H1 (cell line): Measurements from ENCODE around the gene CDKN2B-AS1. TPM values are rescaled to one million over a fixed set of nuclear protein-coding genes. Genes with fewer than 3 reads are reported as not detected.

Experiments used
- ATF2 ChIP-seq: IDR thresholded peaks from 2 replicates; pipeline ENCODE4 v1.6.1; 2012; ENCODE audit warnings: low read length, inconsistent platforms
- CEBPB ChIP-seq: IDR thresholded peaks from 2 replicates; pipeline ENCODE4 v1.6.1; 2012; ENCODE audit warnings: low read depth, low read length
- CREB1 ChIP-seq: IDR thresholded peaks from 2 replicates; pipeline ENCODE4 v1.6.1; 2012; ENCODE audit warnings: inconsistent platforms
- EGR1 ChIP-seq: IDR thresholded peaks from 2 replicates; pipeline ENCODE4 v1.6.1; 2011; ENCODE audit warnings: low read depth, low read length, borderline replicate concordance
- JUND ChIP-seq: IDR thresholded peaks from 2 replicates; pipeline ENCODE4 v1.6.1; 2011; ENCODE audit warnings: mild to moderate bottlenecking, improper control_type of control experiment, low read length
- KDM1A ChIP-seq: fragments of 200-600, 300-600 bp; sonication (generic); IDR thresholded peaks from 2 replicates; pipeline ENCODE4 v1.7.1; 2016; ENCODE audit warnings: mild to moderate bottlenecking, low read length, borderline replicate concordance
- RNF2 ChIP-seq: fragments of 200-900, 300-1000 bp; sonication (generic); IDR thresholded peaks from 2 replicates; pipeline ENCODE4 v1.7.1; 2016; ENCODE audit warnings: borderline replicate concordance, low read depth, mild to moderate bottlenecking, antibody characterized with exemption, low read length; ENCODE audit not compliant: poor library complexity, severe bottlenecking; ENCODE audit errors: missing control alignments
- polyA plus RNA-seq, 7 experiments: library from polyadenylated mRNA; depleted of rRNA in 3 of 7; stranded (reverse) in 5 of 7; unstranded in 2 of 7; fragments of >200 nt in 5 of 7; fragments of 200-250 nt in 2 of 7; gene quantifications; 1 replicate in 5 of 7; 2 replicates in 1 of 7; 4 replicates in 1 of 7; pipeline versions ENCODE4 v1.2.1 to v1.2.3, GENCODE V29; 2011 to 2013; ENCODE audit warnings: missing spikeins in 2 of 7, mixed read lengths in 2 of 7
- total RNA-seq: library from RNA; stranded (reverse); fragmentation: NEBNext Ultra II Directional; extraction: Animal tissue kit (Norgen Biotek cat#: 25700); gene quantifications from 2 replicates; pipeline ENCODE4 v1.2.1, GENCODE V29; 2021
- TF ChIP-seq, protein P1 (sequence below): fragments of 300-600 bp; sonication (generic); IDR thresholded peaks from 2 replicates; pipeline ENCODE4 v1.7.1; 2012; ENCODE audit warnings: low read length, moderate library complexity, mild to moderate bottlenecking, inconsistent platforms; ENCODE audit not compliant: insufficient replicate concordance
- TF ChIP-seq, protein P2 (sequence below): IDR thresholded peaks from 2 replicates; pipeline ENCODE4 v1.6.1; 2011; ENCODE audit warnings: low read depth, mild to moderate bottlenecking, low read length; ENCODE audit not compliant: insufficient read depth

Gene CDKN2B-AS1
- total and polyA plus RNA-seq, 2 of the 8 experiments (the other 6 are each of a cell fraction or from before 2014, with no cell fraction given): not detected

DNA sequence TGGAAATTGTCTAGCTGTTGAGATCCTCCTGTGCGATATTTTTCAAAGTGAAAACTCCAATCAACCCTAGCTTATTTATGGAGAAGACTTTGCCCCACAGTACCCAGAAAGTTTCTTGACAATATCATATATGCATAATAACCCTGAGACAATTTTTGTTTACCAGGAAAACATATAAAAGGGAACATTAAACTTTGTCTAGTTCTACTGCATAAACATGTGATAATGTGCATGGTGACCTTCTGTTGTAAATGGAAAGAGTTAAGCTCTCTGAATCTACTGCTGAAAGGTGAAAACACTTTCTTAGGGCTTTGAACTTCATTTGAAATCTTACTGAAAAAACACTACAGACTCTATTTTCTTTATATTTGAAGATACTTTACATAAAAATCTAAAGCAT is 46.8 kb downstream of the CDKN2B-AS1 start (continued):
- TF ChIP-seq, protein P1, sequence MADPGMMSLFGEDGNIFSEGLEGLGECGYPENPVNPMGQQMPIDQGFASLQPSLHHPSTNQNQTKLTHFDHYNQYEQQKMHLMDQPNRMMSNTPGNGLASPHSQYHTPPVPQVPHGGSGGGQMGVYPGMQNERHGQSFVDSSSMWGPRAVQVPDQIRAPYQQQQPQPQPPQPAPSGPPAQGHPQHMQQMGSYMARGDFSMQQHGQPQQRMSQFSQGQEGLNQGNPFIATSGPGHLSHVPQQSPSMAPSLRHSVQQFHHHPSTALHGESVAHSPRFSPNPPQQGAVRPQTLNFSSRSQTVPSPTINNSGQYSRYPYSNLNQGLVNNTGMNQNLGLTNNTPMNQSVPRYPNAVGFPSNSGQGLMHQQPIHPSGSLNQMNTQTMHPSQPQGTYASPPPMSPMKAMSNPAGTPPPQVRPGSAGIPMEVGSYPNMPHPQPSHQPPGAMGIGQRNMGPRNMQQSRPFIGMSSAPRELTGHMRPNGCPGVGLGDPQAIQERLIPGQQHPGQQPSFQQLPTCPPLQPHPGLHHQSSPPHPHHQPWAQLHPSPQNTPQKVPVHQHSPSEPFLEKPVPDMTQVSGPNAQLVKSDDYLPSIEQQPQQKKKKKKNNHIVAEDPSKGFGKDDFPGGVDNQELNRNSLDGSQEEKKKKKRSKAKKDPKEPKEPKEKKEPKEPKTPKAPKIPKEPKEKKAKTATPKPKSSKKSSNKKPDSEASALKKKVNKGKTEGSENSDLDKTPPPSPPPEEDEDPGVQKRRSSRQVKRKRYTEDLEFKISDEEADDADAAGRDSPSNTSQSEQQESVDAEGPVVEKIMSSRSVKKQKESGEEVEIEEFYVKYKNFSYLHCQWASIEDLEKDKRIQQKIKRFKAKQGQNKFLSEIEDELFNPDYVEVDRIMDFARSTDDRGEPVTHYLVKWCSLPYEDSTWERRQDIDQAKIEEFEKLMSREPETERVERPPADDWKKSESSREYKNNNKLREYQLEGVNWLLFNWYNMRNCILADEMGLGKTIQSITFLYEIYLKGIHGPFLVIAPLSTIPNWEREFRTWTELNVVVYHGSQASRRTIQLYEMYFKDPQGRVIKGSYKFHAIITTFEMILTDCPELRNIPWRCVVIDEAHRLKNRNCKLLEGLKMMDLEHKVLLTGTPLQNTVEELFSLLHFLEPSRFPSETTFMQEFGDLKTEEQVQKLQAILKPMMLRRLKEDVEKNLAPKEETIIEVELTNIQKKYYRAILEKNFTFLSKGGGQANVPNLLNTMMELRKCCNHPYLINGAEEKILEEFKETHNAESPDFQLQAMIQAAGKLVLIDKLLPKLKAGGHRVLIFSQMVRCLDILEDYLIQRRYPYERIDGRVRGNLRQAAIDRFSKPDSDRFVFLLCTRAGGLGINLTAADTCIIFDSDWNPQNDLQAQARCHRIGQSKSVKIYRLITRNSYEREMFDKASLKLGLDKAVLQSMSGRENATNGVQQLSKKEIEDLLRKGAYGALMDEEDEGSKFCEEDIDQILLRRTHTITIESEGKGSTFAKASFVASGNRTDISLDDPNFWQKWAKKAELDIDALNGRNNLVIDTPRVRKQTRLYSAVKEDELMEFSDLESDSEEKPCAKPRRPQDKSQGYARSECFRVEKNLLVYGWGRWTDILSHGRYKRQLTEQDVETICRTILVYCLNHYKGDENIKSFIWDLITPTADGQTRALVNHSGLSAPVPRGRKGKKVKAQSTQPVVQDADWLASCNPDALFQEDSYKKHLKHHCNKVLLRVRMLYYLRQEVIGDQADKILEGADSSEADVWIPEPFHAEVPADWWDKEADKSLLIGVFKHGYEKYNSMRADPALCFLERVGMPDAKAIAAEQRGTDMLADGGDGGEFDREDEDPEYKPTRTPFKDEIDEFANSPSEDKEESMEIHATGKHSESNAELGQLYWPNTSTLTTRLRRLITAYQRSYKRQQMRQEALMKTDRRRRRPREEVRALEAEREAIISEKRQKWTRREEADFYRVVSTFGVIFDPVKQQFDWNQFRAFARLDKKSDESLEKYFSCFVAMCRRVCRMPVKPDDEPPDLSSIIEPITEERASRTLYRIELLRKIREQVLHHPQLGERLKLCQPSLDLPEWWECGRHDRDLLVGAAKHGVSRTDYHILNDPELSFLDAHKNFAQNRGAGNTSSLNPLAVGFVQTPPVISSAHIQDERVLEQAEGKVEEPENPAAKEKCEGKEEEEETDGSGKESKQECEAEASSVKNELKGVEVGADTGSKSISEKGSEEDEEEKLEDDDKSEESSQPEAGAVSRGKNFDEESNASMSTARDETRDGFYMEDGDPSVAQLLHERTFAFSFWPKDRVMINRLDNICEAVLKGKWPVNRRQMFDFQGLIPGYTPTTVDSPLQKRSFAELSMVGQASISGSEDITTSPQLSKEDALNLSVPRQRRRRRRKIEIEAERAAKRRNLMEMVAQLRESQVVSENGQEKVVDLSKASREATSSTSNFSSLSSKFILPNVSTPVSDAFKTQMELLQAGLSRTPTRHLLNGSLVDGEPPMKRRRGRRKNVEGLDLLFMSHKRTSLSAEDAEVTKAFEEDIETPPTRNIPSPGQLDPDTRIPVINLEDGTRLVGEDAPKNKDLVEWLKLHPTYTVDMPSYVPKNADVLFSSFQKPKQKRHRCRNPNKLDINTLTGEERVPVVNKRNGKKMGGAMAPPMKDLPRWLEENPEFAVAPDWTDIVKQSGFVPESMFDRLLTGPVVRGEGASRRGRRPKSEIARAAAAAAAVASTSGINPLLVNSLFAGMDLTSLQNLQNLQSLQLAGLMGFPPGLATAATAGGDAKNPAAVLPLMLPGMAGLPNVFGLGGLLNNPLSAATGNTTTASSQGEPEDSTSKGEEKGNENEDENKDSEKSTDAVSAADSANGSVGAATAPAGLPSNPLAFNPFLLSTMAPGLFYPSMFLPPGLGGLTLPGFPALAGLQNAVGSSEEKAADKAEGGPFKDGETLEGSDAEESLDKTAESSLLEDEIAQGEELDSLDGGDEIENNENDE: no peak
- TF ChIP-seq EGR1 (no peak), CEBPB (no peak), KDM1A (no peak), RNF2 (no peak), ATF2 (no peak), CREB1 (no peak), JUND (no peak)
- TF ChIP-seq, protein P2, sequence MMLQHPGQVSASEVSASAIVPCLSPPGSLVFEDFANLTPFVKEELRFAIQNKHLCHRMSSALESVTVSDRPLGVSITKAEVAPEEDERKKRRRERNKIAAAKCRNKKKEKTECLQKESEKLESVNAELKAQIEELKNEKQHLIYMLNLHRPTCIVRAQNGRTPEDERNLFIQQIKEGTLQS: no peak
